ENCODE data around the gene CROCC2. TPM values are rescaled to one million over a fixed set of nuclear protein-coding genes. Genes with fewer than 3 reads are reported as not detected.

Gene CROCC2
- total RNA-seq, 2 experiments from 2014 or later = not detected

DNA sequence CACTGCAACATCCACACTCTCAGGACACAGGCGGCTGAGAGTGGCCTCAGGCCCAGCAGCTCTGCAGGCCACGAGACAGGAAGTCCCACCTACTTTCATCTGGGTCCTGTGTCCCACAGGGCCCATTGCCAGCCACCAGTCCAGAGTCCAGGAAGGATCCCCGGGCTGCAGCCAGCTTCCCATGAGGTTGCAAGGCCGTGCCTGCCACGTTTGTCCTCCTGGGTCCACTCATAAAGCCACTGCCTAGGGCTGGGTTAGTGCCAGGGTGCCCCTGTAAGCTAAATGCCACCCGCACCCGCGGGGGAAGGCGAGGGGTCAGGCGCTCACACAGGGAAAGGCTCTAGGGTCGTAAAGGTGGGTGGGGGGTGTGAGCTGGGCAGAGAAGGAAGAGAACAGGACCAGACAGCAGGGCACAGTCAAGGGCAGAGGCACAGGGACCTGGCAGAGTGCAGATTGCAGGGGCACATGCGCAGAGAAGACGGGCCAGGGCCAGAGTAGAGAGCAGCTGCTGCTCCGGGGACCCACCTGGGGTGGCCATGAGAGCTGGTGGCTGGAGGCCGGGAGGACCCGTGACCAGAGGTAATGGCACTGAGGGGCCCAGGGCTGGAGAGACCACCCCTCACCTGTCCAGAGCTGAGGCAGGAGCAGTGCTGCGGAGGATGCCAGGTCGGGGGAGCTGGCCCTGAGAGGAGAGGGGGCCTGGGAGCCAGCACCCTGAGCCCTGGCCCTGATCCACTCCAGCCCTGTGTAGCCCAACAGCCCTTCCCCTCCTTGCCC lies 29.5 kb upstream of the CROCC2 start:
- POLR2A ChIA-PET = no interaction called here

DNA sequence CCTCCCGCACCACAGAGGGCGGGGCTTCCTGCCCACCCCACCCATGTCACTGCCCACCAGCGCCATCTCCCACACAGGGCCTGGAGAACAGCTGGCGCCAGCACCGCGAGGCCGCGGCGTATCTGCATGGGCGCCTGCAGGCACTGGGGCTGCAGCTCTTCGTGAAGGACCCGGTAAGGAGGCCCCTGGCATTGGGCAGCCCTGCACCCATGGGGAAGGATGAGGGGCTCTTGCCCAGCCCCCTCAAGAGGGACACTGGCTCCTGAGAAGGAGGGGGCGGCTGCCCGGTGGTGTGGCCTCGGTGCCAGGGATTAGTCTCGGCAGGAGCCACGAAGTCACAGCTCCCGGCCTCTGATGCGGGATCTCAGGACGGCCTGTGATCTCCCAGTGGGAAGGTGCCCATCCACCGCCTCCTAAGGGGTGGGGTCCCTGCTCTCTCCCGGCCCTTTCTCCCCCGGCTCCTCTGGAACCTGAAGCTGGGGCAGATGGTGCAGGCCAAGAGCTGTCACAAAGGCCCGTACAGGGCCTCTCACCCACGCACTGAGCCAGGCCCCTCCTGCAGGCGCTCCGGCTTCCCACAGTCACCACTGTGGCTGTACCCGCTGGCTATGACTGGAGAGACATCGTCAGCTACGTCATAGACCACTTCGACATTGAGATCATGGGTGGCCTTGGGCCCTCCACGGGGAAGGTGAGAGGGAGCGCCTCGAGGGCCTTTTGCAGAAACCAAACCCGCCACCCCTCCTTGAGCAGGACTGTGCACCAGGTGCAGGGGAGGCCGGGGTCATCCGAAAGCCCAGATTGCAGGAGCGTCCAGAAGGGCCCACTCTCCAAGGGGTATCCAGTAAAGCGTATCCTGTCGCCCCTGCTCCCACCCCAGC lies 28.4 kb upstream of the CROCC2 start:
- intact Hi-C loops (cut with micrococcal nuclease) = no loop called here
- Mint-ChIP-seq H3K36me3 (ENCODE audit: low read depth) (no peaks in the 10 kb centered on the region), H3K27ac (no peak overlapping the region), H3K9me3 (no peaks in the 10 kb centered on the region), H3K4me3 (no peak overlapping the region), H3K4me1 (ENCODE audit: low read depth) (no peaks in the 10 kb centered on the region), H3K27me3 (no peaks in the 10 kb centered on the region)
- no peak for ATAC-seq
- TF ChIP-seq, protein P1, sequence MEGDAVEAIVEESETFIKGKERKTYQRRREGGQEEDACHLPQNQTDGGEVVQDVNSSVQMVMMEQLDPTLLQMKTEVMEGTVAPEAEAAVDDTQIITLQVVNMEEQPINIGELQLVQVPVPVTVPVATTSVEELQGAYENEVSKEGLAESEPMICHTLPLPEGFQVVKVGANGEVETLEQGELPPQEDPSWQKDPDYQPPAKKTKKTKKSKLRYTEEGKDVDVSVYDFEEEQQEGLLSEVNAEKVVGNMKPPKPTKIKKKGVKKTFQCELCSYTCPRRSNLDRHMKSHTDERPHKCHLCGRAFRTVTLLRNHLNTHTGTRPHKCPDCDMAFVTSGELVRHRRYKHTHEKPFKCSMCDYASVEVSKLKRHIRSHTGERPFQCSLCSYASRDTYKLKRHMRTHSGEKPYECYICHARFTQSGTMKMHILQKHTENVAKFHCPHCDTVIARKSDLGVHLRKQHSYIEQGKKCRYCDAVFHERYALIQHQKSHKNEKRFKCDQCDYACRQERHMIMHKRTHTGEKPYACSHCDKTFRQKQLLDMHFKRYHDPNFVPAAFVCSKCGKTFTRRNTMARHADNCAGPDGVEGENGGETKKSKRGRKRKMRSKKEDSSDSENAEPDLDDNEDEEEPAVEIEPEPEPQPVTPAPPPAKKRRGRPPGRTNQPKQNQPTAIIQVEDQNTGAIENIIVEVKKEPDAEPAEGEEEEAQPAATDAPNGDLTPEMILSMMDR (IDR thresholded peaks at IDR 0.05) = no peak
- no peak for DNase-seq
- CTCF ChIA-PET = interaction anchor here (1.1 to 1.8 kb wide), 2 partner anchors 26 to 306 kb away, joined by 4 to 6 read pairs; no protein-coding TSS in a partner anchor
- POLR2A ChIA-PET = no interaction called here

More for the DNA sequence above, 29.5 kb upstream of the CROCC2 start:
- no peak overlapping the region for H3K27ac Mint-ChIP-seq
- H3K36me3 Mint-ChIP-seq (ENCODE audit: low read depth) = no peaks in the 10 kb centered on the region
- intact Hi-C loops (cut with micrococcal nuclease) = no loop called here
- H3K4me1 Mint-ChIP-seq (ENCODE audit: low read depth) = no peaks in the 10 kb centered on the region
- no peak for ATAC-seq
- no peak for DNase-seq
- H3K9me3 Mint-ChIP-seq = no peaks in the 10 kb centered on the region
- no peak overlapping the region for H3K4me3 Mint-ChIP-seq
- CTCF ChIA-PET = interaction anchor here (1.1 to 1.8 kb wide), 2 partner anchors 25 to 307 kb away, joined by 4 to 6 read pairs; no protein-coding TSS in a partner anchor
- TF ChIP-seq, protein P1 (IDR thresholded peaks at IDR 0.05) = no peak
- H3K27me3 Mint-ChIP-seq = no peaks in the 10 kb centered on the region

DNA sequence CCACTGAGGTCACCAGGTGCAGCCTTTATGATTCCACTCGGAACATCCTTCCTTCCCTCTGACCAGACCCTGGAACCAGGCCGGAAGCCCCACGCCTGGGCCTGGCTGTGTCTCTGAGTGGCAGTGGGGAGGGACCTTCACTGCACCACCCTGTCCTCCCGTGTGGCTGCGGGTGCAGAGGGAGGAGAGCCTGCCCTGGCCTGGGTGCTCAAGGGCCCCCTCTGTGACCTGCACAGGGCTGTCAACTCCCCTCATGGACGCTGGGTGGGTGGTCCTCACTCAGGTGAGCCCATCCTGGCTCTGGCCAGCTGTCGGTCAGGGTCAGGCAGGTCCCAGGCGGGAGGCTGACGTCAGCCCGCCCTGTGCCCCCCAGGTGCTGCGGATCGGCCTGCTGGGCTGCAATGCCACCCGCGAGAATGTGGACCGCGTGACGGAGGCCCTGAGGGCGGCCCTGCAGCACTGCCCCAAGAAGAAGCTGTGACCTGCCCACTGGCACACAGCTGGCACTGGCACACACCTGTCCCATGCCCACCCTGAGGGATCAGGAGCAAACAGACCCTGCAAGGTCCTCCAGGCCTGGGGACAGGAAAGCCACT lies 27.7 kb upstream of the CROCC2 start:
- Mint-ChIP-seq H3K36me3 (ENCODE audit: low read depth) (no peaks in the 10 kb centered on the region), H3K4me3 (no peak overlapping the region), H3K27me3 (no peaks in the 10 kb centered on the region), H3K27ac (no peak overlapping the region), H3K9me3 (no peaks in the 10 kb centered on the region), H3K4me1 (ENCODE audit: low read depth) (no peaks in the 10 kb centered on the region)
- no peak for DNase-seq
- TF ChIP-seq, protein P1 (IDR thresholded peaks at IDR 0.05) = no peak
- ATAC-seq = no peak
- intact Hi-C loops (cut with micrococcal nuclease) = no loop called here
- CTCF ChIA-PET = no interaction called here
- POLR2A ChIA-PET = no interaction called here

DNA sequence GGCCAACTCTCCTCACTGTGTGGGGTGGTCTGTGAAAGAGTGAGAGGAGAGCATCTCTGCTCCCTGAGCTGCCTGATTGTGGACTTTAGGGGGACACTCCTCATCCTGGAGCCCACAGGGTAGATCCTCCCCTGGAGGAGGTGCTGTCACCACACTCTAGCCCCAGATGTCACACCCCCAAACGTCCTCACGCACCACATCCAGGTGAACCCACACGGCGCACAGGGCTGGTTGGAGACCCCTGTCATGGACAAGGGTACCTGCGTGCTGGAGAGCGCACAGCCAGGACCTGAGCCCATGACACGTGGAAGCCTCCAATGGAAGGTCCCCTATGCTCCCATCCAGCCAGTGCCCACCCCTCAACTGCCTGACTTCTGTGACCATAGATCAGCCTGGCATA lies 27.0 kb upstream of the CROCC2 start:
- intact Hi-C loops (cut with micrococcal nuclease) = no loop called here
- TF ChIP-seq, protein P1 (IDR thresholded peaks at IDR 0.05) = no peak
- Mint-ChIP-seq H3K27ac (no peak overlapping the region), H3K4me3 (no peak overlapping the region), H3K9me3 (no peaks in the 10 kb centered on the region), H3K36me3 (ENCODE audit: low read depth) (no peaks in the 10 kb centered on the region), H3K4me1 (ENCODE audit: low read depth) (no peaks in the 10 kb centered on the region), H3K27me3 (no peaks in the 10 kb centered on the region)
- ATAC-seq = no peak
- DNase-seq = no peak
- POLR2A ChIA-PET = no interaction called here
- CTCF ChIA-PET = no interaction called here
